ENCODE measurements around the gene LGR4.

The LGR4 gene

GRCh38 chr11:27487706-27488105 lies 15.1 kb upstream of the LGR4 start:
- no peak for DNase-seq (ENCODE audit: low read depth in 1 of 2, low spot score in 1 of 2)

GRCh38 chr11:27485930-27486773 lies 13.6 kb upstream of the LGR4 start:
- DNase-seq (ENCODE audit: low read depth in 1 of 2, low spot score in 1 of 2): peak in 1 of 2 donors; percentile 41

- DNase-seq (ENCODE audit: low read depth in 1 of 2, low spot score in 1 of 2): no peak
Measured at GRCh38 chr11:27482793-27483192, 10.2 kb upstream of the LGR4 start.

GRCh38 chr11:27481992-27482391 lies 9.4 kb upstream of the LGR4 start:
- no peak for DNase-seq (ENCODE audit: low read depth in 1 of 2, low spot score in 1 of 2)

GRCh38 chr11:27477831-27478230 lies 5.2 kb upstream of the LGR4 start:
- DNase-seq (ENCODE audit: low read depth in 1 of 2, low spot score in 1 of 2): no peak

GRCh38 chr11:27477243-27477642 lies 4.7 kb upstream of the LGR4 start:
- DNase-seq (ENCODE audit: low read depth in 1 of 2, low spot score in 1 of 2): no peak

GRCh38 chr11:27475622-27476021 lies 3.0 kb upstream of the LGR4 start:
- DNase-seq (ENCODE audit: low read depth in 1 of 2, low spot score in 1 of 2): no peak

- no peak for DNase-seq (ENCODE audit: low read depth in 1 of 2, low spot score in 1 of 2)
Measured at GRCh38 chr11:27473017-27473406, 422 bp upstream of the LGR4 start.

GRCh38 chr11:27471589-27472397 lies 797 bp downstream of the LGR4 start:
- DNase-seq (ENCODE audit: low read depth in 1 of 2, low spot score in 1 of 2): no peak

- no peak for DNase-seq (ENCODE audit: low read depth in 1 of 2, low spot score in 1 of 2)
Measured at GRCh38 chr11:27470826-27471588, 1.6 kb downstream of the LGR4 start.

GRCh38 chr11:27470166-27470565 lies 2.4 kb downstream of the LGR4 start:
- no peak for DNase-seq (ENCODE audit: low read depth in 1 of 2, low spot score in 1 of 2)

GRCh38 chr11:27468995-27469695 lies 3.4 kb downstream of the LGR4 start:
- DNase-seq (ENCODE audit: low read depth in 1 of 2, low spot score in 1 of 2): no peak

GRCh38 chr11:27468209-27468994 lies 4.2 kb downstream of the LGR4 start:
- no peak for DNase-seq (ENCODE audit: low read depth in 1 of 2, low spot score in 1 of 2)

- DNase-seq (ENCODE audit: low read depth in 1 of 2, low spot score in 1 of 2): no peak
Measured at GRCh38 chr11:27467181-27467913, 5.2 kb downstream of the LGR4 start.

- DNase-seq (ENCODE audit: low read depth in 1 of 2, low spot score in 1 of 2): no peak
Measured at GRCh38 chr11:27466363-27466762, 6.2 kb downstream of the LGR4 start.

GRCh38 chr11:27465629-27466028 lies 7.0 kb downstream of the LGR4 start:
- DNase-seq (ENCODE audit: low read depth in 1 of 2, low spot score in 1 of 2): no peak

- no peak for DNase-seq (ENCODE audit: low read depth in 1 of 2, low spot score in 1 of 2)
Measured at GRCh38 chr11:27464909-27465308, 7.7 kb downstream of the LGR4 start.

- no peak for DNase-seq (ENCODE audit: low read depth in 1 of 2, low spot score in 1 of 2)
Measured at GRCh38 chr11:27464289-27464696, 8.3 kb downstream of the LGR4 start.

GRCh38 chr11:27462543-27462942 lies 10.0 kb downstream of the LGR4 start:
- no peak for DNase-seq (ENCODE audit: low read depth in 1 of 2, low spot score in 1 of 2)

Measured in activated CD4-positive, alpha-beta T cell treated with anti-CD3 and anti-CD28 coated beads, Interleukin-2, amount 50 U/mL, for 24 hours (primary cell).